Esophagus (tissue), 2 donors: ENCODE data around the gene SP6. TPM values are rescaled to one million over a fixed set of nuclear protein-coding genes. Genes with fewer than 3 reads are reported as not detected.
A peak's percentile ranks its signal among the peaks of the same experiment; 100 is the strongest.

Experiments
- H3K27ac ChIP-seq, 2 donors: one replicate each; pipeline ENCODE4 v1.5.1; 2013; ENCODE audit warnings: low read depth in 2 of 2, mild to moderate bottlenecking in 2 of 2, inconsistent platforms in 1 of 2, low read length in 1 of 2, moderate library complexity in 1 of 2
- H3K27me3 ChIP-seq, 2 donors: one replicate each; pipeline ENCODE4 v1.6.1; 2013; ENCODE audit warnings: low read length in 2 of 2, control low read depth in 1 of 2, mild to moderate bottlenecking in 1 of 2; ENCODE audit not compliant: insufficient read depth in 2 of 2, control insufficient read depth in 1 of 2
- H3K36me3 ChIP-seq, 2 donors: one replicate each; pipeline ENCODE4 v1.6.1; 2013; ENCODE audit warnings: low read length in 1 of 2; ENCODE audit not compliant: control insufficient read depth in 2 of 2, insufficient read depth in 2 of 2
- H3K4me1 ChIP-seq, 2 donors: one replicate each; pipeline ENCODE4 v1.6.1; 2013; ENCODE audit warnings: low read length in 1 of 2; ENCODE audit not compliant: control insufficient read depth in 2 of 2, insufficient read depth in 2 of 2
- H3K4me3 ChIP-seq, 2 donors: one replicate each; pipeline ENCODE4 v1.5.1; 2013; ENCODE audit warnings: low read length in 2 of 2, mild to moderate bottlenecking in 2 of 2, low read depth in 1 of 2, moderate library complexity in 1 of 2
- H3K9me3 ChIP-seq, 2 donors: one replicate each; pipeline ENCODE4 v1.6.1; 2013; ENCODE audit warnings: mild to moderate bottlenecking in 2 of 2, low read depth in 1 of 2, low read length in 1 of 2, moderate library complexity in 1 of 2; ENCODE audit not compliant: control insufficient read depth in 2 of 2, insufficient read depth in 1 of 2
- WGBS, 2 donors: extraction: QIAGEN DNeasy Blood & Tissue Kit; methylation state at CpG; one replicate each; pipeline ENCODE4 v1.1.7; 2013; 5-methylcytosine and 5-hydroxymethylcytosine counted together
- polyA plus RNA-seq, 2 donors: library from polyadenylated mRNA; stranded (reverse); fragments of 200-250 nt; gene quantifications; one replicate each; pipeline ENCODE4 v1.2.3, GENCODE V29; 2013
- donor health status: healthy with polysubstance abuse.
- donor health status: Bipolar disorder and iron deficiency.

The SP6 gene
- polyA plus RNA-seq, 2 donors, result 3.8 to 6.1 TPM

GRCh38 chr17:47856830-47857229, 5.9 kb upstream of the SP6 start:
- no peaks in the 10 kb centered on the region for H3K36me3 ChIP-seq

GRCh38 chr17:47855737-47856136, 4.8 kb upstream of the SP6 start:
- H3K9me3 ChIP-seq, result no peaks in the 10 kb centered on the region
- no peaks in the 10 kb centered on the region for H3K36me3 ChIP-seq
- H3K4me3 ChIP-seq, result no peak overlapping the region
- H3K27ac ChIP-seq, result no peak overlapping the region
- 19 to 37% methylated on average over 3 of the region's 3 CpGs for WGBS, 2 donors
- H3K27me3 ChIP-seq, result peaks cover 4 to 11% of the 10 kb centered on the region in 2 donors
- H3K4me1 ChIP-seq, result no peaks in the 10 kb centered on the region

More at GRCh38 chr17:47856830-47857229, 5.9 kb upstream of the SP6 start:
- Histone ChIP-seq H3K27me3 (peaks cover 4 to 11% of the 10 kb centered on the region in 2 donors), H3K4me3 (no peak overlapping the region), H3K9me3 (no peaks in the 10 kb centered on the region), H3K27ac (no peak overlapping the region), H3K4me1 (no peaks in the 10 kb centered on the region)

DNA sequence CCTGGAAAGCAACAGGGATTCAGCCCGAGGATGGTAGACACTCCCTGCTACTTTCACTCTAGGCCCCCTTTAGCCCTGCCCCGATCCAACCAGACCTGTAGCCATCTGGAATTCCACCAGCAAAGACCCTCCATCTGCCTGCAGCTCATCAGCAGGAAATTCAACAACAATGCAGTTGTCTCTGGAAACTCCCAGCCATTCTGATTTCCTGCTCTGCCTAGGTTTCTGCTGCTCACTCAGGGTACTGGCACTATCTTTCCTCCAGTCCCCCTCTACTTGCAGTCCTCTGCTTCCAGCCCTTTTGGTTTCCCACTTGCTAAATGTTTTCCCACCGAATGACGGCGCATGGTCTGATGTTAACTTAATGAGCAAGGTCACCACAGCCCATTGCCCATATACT, 2.7 kb upstream of the SP6 start:
- Histone ChIP-seq H3K9me3 (no peaks in the 10 kb centered on the region), H3K36me3 (no peaks in the 10 kb centered on the region), H3K27me3 (peaks cover 4 to 11% of the 10 kb centered on the region in 2 donors), H3K4me1 (peaks cover 4 to 8% of the 10 kb centered on the region in 2 donors), H3K4me3 (no peak overlapping the region), H3K27ac (no peak overlapping the region)
- WGBS, 2 donors, result 44 to 52% methylated on average over 5 of the region's 5 CpGs

DNA sequence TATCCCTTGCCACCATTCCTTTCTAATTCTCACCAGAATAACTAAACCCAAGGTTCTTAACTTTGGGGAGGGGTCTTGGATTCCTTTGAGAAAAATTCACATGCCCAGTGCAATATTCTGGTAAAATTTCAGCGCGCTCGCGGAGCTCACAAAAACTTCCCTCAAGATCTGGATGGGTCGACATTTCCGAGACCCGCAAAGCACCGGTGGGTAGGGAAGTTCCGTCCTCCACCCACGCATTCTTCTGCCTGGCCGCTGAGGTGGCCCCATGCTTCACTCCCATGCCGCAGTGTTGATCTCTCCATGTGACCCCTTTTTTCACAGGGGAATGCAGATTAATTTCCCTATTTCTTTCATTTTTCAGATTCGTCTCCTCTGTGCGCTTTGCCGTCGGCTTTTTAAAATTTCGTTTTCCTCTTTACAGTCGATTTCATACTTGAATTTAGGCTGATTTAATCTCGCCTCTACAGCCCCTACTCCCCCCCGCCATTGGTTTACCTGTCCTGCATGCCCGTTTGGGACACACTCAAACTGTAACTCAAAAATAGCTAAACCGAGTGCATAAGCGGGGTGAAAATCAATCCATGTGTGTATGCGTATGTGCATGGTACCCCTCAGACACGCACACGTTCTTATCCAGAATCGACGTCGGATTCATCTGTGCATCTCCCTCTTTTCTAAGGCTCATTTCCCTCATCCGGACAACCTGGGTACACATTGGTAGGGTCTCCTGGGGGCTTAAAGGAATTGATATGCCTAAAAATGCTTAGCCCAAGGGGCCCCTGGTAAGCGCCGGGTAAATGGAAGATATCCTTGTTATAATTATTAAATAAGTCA, 1.4 kb upstream of the SP6 start:
- Histone ChIP-seq H3K4me1 (peaks cover 5 to 15% of the 10 kb centered on the region in 2 donors), H3K27ac (no peak overlapping the region), H3K36me3 (peaks cover 0 to 3% of the 10 kb centered on the region in 2 donors), H3K27me3 (peaks cover 4 to 14% of the 10 kb centered on the region in 2 donors), H3K9me3 (no peaks in the 10 kb centered on the region), H3K4me3 (no peak overlapping the region)
- WGBS, 2 donors, result 28 to 37% methylated on average over 32 of the region's 32 CpGs

GRCh38 chr17:47851764-47852112, 775 bp upstream of the SP6 start:
- peaks cover 5 to 15% of the 10 kb centered on the region in 2 donors for H3K4me1 ChIP-seq
- 24 to 27% methylated on average over 11 of the region's 11 CpGs for WGBS, 2 donors
- peaks cover 4 to 14% of the 10 kb centered on the region in 2 donors for H3K27me3 ChIP-seq
- H3K9me3 ChIP-seq, result no peaks in the 10 kb centered on the region
- no peak overlapping the region for H3K27ac ChIP-seq
- H3K36me3 ChIP-seq, result peaks cover 0 to 3% of the 10 kb centered on the region in 2 donors
- peak overlapping the region in 1 of 2 donors; percentile 59 for H3K4me3 ChIP-seq

DNA sequence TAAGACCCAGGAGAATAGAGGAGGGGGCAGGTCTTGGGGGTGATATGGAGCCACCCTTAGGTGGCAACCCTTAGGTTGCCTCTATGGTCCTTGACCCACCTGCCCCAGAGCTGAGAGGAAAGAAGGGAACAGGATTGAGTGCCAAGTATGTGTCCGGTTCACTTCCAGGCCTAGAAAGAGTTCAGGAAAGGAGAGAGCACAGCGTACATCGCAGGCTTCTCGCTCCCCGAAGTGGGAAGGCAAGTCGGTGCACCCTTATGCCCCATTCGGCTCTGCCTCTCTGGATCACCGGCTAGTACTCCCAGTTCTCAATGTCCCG, 631 bp downstream of the SP6 start:
- H3K27ac ChIP-seq, result peak overlapping the region; percentile 70 to 83
- WGBS, 2 donors, result 21 to 26% methylated on average over 9 of the region's 9 CpGs
- H3K36me3 ChIP-seq, result peaks cover 0 to 3% of the 10 kb centered on the region in 2 donors
- H3K27me3 ChIP-seq, result peaks cover 0 to 14% of the 10 kb centered on the region in 2 donors
- H3K4me3 ChIP-seq, result peak overlapping the region; percentile 58 to 59
- H3K9me3 ChIP-seq, result no peaks in the 10 kb centered on the region
- H3K4me1 ChIP-seq, result peaks cover 5 to 15% of the 10 kb centered on the region in 2 donors

DNA sequence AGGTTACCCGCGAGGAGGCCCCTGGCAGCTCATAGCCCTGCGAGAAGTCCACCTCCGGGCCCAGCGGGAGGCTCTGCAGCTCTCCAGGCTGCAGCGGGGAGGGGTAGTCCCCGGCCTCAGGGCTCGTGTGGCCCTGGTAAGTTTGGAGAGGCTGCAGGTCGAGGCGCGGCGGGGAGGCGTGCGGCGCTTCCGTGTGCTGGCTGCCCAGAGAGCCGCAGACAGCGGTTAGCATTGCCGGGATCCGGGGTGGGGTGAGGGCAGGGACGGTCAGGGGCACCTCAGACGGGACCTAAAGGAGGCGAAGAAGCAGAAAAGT, 2.8 kb downstream of the SP6 start:
- H3K27me3 ChIP-seq, result peaks cover 0 to 8% of the 10 kb centered on the region in 2 donors
- no peak overlapping the region for H3K27ac ChIP-seq
- no peak overlapping the region for H3K4me3 ChIP-seq
- peaks cover 8 to 18% of the 10 kb centered on the region in 2 donors for H3K4me1 ChIP-seq
- 58 to 65% methylated on average over 23 of the region's 23 CpGs for WGBS, 2 donors
- peaks cover 0 to 3% of the 10 kb centered on the region in 2 donors for H3K36me3 ChIP-seq
- no peaks in the 10 kb centered on the region for H3K9me3 ChIP-seq

DNA sequence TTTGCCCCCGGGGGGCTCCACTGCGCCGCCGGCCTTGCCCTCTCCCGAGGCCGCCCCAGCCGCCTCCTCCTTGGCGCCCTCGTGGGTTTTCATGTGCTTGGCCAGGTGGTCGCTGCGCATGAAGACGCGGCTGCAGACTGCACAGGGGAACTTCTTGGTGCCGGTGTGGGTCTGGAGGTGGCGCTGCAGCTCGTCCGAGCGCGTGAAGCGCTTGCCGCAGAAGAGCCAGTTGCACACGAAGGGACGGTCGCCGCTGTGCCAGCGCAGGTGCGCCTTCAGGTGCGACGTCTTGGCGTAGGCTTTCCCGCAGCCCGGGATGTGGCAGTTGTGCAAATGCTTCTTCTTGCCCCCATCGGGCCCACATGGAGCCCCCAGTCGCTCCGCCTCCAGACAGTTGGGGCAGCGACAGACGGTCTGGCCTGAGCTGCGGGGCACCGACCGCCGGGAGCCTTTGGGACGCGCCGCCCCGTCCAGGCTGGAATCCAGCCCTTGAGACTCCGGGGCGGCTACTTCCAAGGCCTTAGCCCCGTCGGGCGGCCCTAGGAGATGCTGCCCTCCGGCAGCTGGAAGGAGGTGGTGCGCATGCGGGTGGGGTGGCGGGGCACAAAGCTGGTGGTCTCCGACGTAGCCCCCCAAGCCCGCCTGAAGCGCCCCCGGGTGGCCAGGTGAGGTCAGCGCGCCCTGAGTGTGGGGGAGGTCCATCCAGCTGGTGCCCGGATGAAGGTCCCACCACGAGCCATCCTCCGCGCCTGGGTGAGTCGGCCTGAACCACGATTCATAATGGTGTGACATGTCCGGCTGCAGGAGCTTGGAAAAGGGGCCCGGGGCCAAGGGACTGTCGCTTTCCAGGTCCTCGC, 3.4 kb downstream of the SP6 start:
- H3K36me3 ChIP-seq, result peaks cover 0 to 3% of the 10 kb centered on the region in 2 donors
- H3K27ac ChIP-seq, result no peak overlapping the region
- H3K27me3 ChIP-seq, result peaks cover 0 to 7% of the 10 kb centered on the region in 2 donors
- no peaks in the 10 kb centered on the region for H3K9me3 ChIP-seq
- peaks cover 8 to 18% of the 10 kb centered on the region in 2 donors for H3K4me1 ChIP-seq
- H3K4me3 ChIP-seq, result no peak overlapping the region
- WGBS, 2 donors, result 33 to 41% methylated on average over 70 to 71 of the region's 71 CpGs

DNA sequence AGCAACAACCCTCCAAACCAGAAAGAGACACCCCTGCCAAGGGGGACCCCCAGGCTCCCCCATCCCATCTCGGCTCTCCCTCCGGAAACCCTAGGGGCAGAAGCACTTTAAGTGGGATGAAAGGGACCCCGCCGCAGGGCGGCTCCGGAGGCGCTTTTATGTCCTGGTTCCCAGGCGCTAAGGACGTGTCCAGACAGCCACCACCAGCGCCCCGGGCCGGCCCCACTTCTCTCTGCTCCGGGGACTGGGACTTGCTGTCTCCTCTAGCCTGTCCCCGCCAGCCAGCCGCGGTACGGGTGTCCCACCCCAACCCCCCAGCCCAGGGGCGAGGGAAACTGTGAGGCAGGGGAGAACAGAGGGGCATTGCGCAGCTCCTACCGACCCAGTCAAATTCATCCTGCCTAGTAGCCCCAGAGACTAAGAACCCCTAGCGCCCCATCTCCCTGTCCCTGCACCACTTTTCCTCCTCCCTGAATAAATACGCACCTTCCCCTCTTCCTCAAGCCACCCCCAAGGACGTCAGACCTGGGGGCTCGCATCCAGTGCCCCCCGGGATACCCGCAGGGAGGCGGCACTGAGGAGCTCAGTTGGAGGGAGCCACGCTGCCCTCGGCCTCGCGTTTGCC, 4.1 kb downstream of the SP6 start:
- Histone ChIP-seq H3K4me3 (no peak overlapping the region), H3K27me3 (peaks cover 0 to 3% of the 10 kb centered on the region in 2 donors)
- WGBS, 2 donors, result 22 to 30% methylated on average over 30 to 31 of the region's 31 CpGs

More for the DNA sequence above, 4.1 kb downstream of the SP6 start:
- H3K27ac ChIP-seq, result no peak overlapping the region
- H3K9me3 ChIP-seq, result no peaks in the 10 kb centered on the region
- H3K4me1 ChIP-seq, result peaks cover 8 to 18% of the 10 kb centered on the region in 2 donors
- H3K36me3 ChIP-seq, result peaks cover 0 to 3% of the 10 kb centered on the region in 2 donors
